Upper lobe of right lung (tissue), 1 donor: ENCODE measurements around the gene NAPB. TPM values are rescaled to one million over a fixed set of nuclear protein-coding genes. Genes with fewer than 3 reads are reported as not detected.
A peak's percentile ranks its signal among the peaks of the same experiment; 100 is the strongest.

Experiments
- ATAC-seq: fragments of 200-7000 bp; cut with Tn5 transposase; one replicate; pipeline ENCODE4 v1.9.1; 2020; ENCODE audit warnings: mild to moderate bottlenecking, moderate library complexity
- DNase-seq: peaks from one replicate; pipeline ENCODE4 v3.0.0-alpha.2; 2020
- H3K27ac ChIP-seq: fragments of 200-600 bp; one replicate; pipeline ENCODE4 v1.8.0; 2022
- H3K27me3 ChIP-seq: fragments of 200-600 bp; one replicate; pipeline ENCODE4 v1.8.0; 2022; ENCODE audit warnings: mild to moderate bottlenecking
- H3K36me3 ChIP-seq: fragments of 200-600 bp; one replicate; pipeline ENCODE4 v1.8.0; 2022
- H3K4me1 ChIP-seq: fragments of 200-600 bp; one replicate; pipeline ENCODE4 v1.8.0; 2022
- H3K4me3 ChIP-seq: fragments of 200-600 bp; one replicate; pipeline ENCODE4 v1.8.0; 2022; ENCODE audit warnings: mild to moderate bottlenecking
- H3K9me3 ChIP-seq: fragments of 200-600 bp; one replicate; pipeline ENCODE4 v1.8.0; 2022
- intact Hi-C: fragments of 100-400 bp; cut with DNase I; formaldehyde crosslinking; loops from one replicate; pipeline ENCODE4 v1.11.0; 2022
- total RNA-seq: library from RNA; stranded (reverse); fragmentation: NEBNext Ultra II Directional; extraction: Animal tissue kit (Norgen Biotek cat#: 25700); gene quantifications from one replicate; pipeline ENCODE4 v1.2.1, GENCODE V29; 2021
- TF ChIP-seq, protein P1 (sequence below): fragments of 200-600 bp; IDR thresholded peaks from one replicate; pipeline ENCODE4 v1.8.0; 2022; ENCODE audit warnings: antibody characterized with exemption
- donor health status: DM: no; HTN: yes; CAD: no; lungs with severe emphysema.

Gene NAPB
- total RNA-seq, 1 donor from 2014 or later = 10.8 TPM

DNA sequence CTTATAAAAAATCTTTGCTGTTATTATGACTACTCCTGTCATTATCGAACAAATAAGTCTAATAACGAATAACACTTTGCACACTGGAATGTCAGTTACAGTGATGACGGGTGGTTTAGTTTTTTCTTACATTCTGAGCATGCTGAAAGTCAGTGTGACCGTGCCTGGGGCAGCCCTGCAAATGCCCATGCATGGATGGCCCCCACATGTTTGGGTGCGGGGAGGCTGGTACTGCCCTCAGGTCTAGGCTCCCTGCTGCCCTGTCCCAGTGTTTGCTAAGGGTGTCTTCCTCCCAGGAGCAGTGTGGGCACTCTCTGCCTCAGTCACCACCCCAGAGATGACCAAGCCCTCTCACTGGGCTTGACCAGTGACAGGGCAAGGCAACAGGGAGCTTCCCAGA lies 21.1 kb upstream of the NAPB start:
- no peak overlapping the region for H3K4me3 ChIP-seq
- ATAC-seq (no peak), DNase-seq (no peak)
- intact Hi-C loops = no loop called here
- TF ChIP-seq, protein P1, sequence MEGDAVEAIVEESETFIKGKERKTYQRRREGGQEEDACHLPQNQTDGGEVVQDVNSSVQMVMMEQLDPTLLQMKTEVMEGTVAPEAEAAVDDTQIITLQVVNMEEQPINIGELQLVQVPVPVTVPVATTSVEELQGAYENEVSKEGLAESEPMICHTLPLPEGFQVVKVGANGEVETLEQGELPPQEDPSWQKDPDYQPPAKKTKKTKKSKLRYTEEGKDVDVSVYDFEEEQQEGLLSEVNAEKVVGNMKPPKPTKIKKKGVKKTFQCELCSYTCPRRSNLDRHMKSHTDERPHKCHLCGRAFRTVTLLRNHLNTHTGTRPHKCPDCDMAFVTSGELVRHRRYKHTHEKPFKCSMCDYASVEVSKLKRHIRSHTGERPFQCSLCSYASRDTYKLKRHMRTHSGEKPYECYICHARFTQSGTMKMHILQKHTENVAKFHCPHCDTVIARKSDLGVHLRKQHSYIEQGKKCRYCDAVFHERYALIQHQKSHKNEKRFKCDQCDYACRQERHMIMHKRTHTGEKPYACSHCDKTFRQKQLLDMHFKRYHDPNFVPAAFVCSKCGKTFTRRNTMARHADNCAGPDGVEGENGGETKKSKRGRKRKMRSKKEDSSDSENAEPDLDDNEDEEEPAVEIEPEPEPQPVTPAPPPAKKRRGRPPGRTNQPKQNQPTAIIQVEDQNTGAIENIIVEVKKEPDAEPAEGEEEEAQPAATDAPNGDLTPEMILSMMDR = no peak
- H3K4me1 ChIP-seq = no peaks in the 10 kb centered on the region
- no peak overlapping the region for H3K27ac ChIP-seq
- H3K27me3 ChIP-seq = no peaks in the 10 kb centered on the region
- no peaks in the 10 kb centered on the region for H3K36me3 ChIP-seq
- H3K9me3 ChIP-seq = no peaks in the 10 kb centered on the region

DNA sequence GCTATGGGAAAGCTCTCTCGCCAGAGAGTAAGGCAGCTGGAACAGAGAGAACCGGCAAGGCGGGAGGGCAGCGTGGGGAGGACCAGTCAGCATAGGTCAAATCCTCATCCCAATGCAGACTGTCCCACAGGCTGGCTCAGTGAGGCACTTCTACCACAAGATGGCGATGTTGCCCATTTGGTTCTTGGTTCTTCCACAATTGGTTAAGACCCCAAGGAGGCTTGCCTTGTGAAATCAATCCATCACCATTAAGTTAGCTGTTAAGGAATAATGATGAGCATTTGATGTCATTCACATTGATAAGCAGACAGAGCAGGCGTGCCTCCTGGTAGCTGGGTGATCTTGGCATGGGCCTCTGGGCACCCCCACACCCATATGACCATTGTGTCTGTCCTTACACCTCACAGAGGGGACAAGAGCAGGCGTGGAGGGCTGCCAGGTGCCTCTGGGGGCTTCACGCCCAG lies 20.6 kb upstream of the NAPB start:
- Histone ChIP-seq H3K27ac (no peak overlapping the region), H3K4me1 (no peaks in the 10 kb centered on the region), H3K36me3 (no peaks in the 10 kb centered on the region), H3K9me3 (no peaks in the 10 kb centered on the region), H3K4me3 (no peak overlapping the region), H3K27me3 (no peaks in the 10 kb centered on the region)
- intact Hi-C loops = no loop called here
- DNase-seq = no peak
- ATAC-seq = peak; percentile 86
- TF ChIP-seq, protein P1 = peak; percentile 89

GRCh38 chr20:23440004-23440403 lies 18.7 kb upstream of the NAPB start:
- Histone ChIP-seq H3K9me3 (no peaks in the 10 kb centered on the region), H3K27ac (no peak overlapping the region), H3K4me1 (no peaks in the 10 kb centered on the region), H3K36me3 (no peaks in the 10 kb centered on the region), H3K27me3 (no peaks in the 10 kb centered on the region), H3K4me3 (no peak overlapping the region)
- intact Hi-C loops = no loop called here
- DNase-seq = no peak
- TF ChIP-seq, protein P1 = no peak
- ATAC-seq = no peak

DNA sequence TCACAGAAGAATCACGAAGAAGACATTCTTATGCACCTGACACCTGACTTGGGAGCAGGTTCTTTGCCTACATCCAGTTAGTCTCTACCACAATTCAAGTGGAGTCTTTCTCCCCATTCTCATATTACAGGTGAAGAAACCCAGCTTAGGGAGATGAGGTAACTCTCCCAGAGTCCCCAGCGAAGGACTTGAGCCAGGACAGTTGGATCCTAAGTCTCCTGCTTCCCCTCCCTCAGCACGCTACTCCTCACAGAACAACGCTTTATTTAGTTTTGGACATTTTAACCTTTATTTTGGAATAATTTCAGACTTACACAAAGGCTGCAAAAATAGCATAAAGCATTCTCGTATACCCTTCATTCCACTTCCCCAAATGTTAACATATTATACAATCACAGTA lies 17.4 kb upstream of the NAPB start:
- H3K9me3 ChIP-seq = no peaks in the 10 kb centered on the region
- no peak for DNase-seq
- H3K36me3 ChIP-seq = no peaks in the 10 kb centered on the region
- no peak overlapping the region for H3K4me3 ChIP-seq
- no peak overlapping the region for H3K27ac ChIP-seq
- no peaks in the 10 kb centered on the region for H3K4me1 ChIP-seq
- TF ChIP-seq, protein P1 = no peak
- no peak for ATAC-seq
- H3K27me3 ChIP-seq = no peaks in the 10 kb centered on the region
- intact Hi-C loops = no loop called here

- H3K36me3 ChIP-seq = no peaks in the 10 kb centered on the region
- DNase-seq (no peak), ATAC-seq (no peak)
- TF ChIP-seq, protein P1 = no peak
- no peaks in the 10 kb centered on the region for H3K27me3 ChIP-seq
- no peaks in the 10 kb centered on the region for H3K9me3 ChIP-seq
- H3K27ac ChIP-seq = no peak overlapping the region
- H3K4me3 ChIP-seq = no peak overlapping the region
- intact Hi-C loops = no loop called here
- no peaks in the 10 kb centered on the region for H3K4me1 ChIP-seq
These were observed 16.0 kb upstream of the NAPB start for GRCh38 chr20:23437126-23437899.
